WTC11 (cell line): ENCODE data around the gene KRT37. TPM values are rescaled to one million over a fixed set of nuclear protein-coding genes. Genes with fewer than 3 reads are reported as not detected.

ENCODE experiments used
- ATAC-seq: fragments of 200-7000 bp; cut with Tn5 transposase; 2 replicates; pipeline ENCODE4 v1.10.0; 2021; ENCODE audit warnings: mild to moderate bottlenecking, moderate library complexity
- CTCF ChIA-PET: fragments of 300-600 bp; sonication (Branson Sonifier 250); formaldehyde crosslinking; loops from one replicate; lab custom pipeline; 2021; ENCODE audit warnings: antibody characterized with exemption; lab: Charles Lee
- POLR2A ChIA-PET: fragments of 350-600 bp; sonication (Branson Sonifier 250); formaldehyde crosslinking; loops from one replicate; lab custom pipeline; 2021; ENCODE audit warnings: antibody characterized with exemption; lab: Charles Lee
- DNase-seq: peaks from one replicate; pipeline ENCODE4 v3.0.0; 2021; ENCODE audit warnings: low spot score
- H3K27ac Mint-ChIP-seq: 2 replicates; pipeline ENCODE4 v1.8.0; 2021; ENCODE audit warnings: mixed read lengths
- H3K27me3 Mint-ChIP-seq: 2 replicates; pipeline ENCODE4 v1.8.0; 2021; ENCODE audit warnings: low read depth, mild to moderate bottlenecking, moderate library complexity, mixed read lengths
- H3K36me3 Mint-ChIP-seq: 2 replicates; pipeline ENCODE4 v1.8.0; 2021; ENCODE audit warnings: mixed read lengths
- H3K4me1 Mint-ChIP-seq: 2 replicates; pipeline ENCODE4 v1.8.0; 2022; ENCODE audit warnings: mixed read lengths
- H3K4me3 Mint-ChIP-seq: 2 replicates; pipeline ENCODE4 v1.8.0; 2021; ENCODE audit warnings: mild to moderate bottlenecking, moderate library complexity, mixed read lengths
- H3K9me3 Mint-ChIP-seq: 2 replicates; pipeline ENCODE4 v1.8.0; 2021; ENCODE audit warnings: mixed read lengths
- AFF4 ChIP-seq: sonication (generic); formaldehyde crosslinking; IDR thresholded peaks from 2 replicates; pipeline ENCODE4 v1.8.1; 2023; ENCODE audit warnings: mild to moderate bottlenecking, missing genetic modification reagents, borderline replicate concordance
- CDX4 ChIP-seq: fragments of 250-450 bp; sonication (Bioruptor Pico); IDR thresholded peaks from 2 replicates; pipeline ENCODE4 v1.9.0; 2021; ENCODE audit warnings: moderate library complexity, mild to moderate bottlenecking, inconsistent platforms, borderline replicate concordance
- CREM ChIP-seq: sonication (generic); formaldehyde crosslinking; IDR thresholded peaks from 2 replicates; pipeline ENCODE4 v1.8.1; 2022; ENCODE audit warnings: mild to moderate bottlenecking, missing genetic modification reagents, moderate library complexity
- E2F4 ChIP-seq: sonication (generic); formaldehyde crosslinking; IDR thresholded peaks from 2 replicates; pipeline ENCODE4 v1.8.1; 2022; ENCODE audit warnings: low read depth, mild to moderate bottlenecking, moderate library complexity, missing genetic modification reagents, borderline replicate concordance
- E2F5 ChIP-seq: sonication (generic); formaldehyde crosslinking; IDR thresholded peaks from 2 replicates; pipeline ENCODE4 v1.8.1; 2022; ENCODE audit warnings: mild to moderate bottlenecking, moderate library complexity, missing genetic modification reagents
- ERG ChIP-seq: fragments of 250-450 bp; sonication (Bioruptor Pico); IDR thresholded peaks from 2 replicates; pipeline ENCODE4 v1.8.0; 2021; ENCODE audit warnings: mild to moderate bottlenecking
- ESRRA ChIP-seq: sonication (generic); formaldehyde crosslinking; IDR thresholded peaks from 2 replicates; pipeline ENCODE4 v1.8.1; 2022; ENCODE audit warnings: mild to moderate bottlenecking, missing genetic modification reagents, borderline replicate concordance
- NR2C2 ChIP-seq: sonication (generic); formaldehyde crosslinking; IDR thresholded peaks from 2 replicates; pipeline ENCODE4 v1.8.0; 2022; ENCODE audit warnings: mild to moderate bottlenecking, missing genetic modification reagents
- PREB ChIP-seq: sonication (generic); formaldehyde crosslinking; IDR thresholded peaks from 2 replicates; pipeline ENCODE4 v1.8.1; 2022; ENCODE audit warnings: mild to moderate bottlenecking, missing genetic modification reagents, moderate library complexity, borderline replicate concordance
- SMAD4 ChIP-seq: sonication (generic); formaldehyde crosslinking; IDR thresholded peaks from 2 replicates; pipeline ENCODE4 v1.8.0; 2022; ENCODE audit warnings: mild to moderate bottlenecking, missing genetic modification reagents
- TEAD1 ChIP-seq: sonication (generic); formaldehyde crosslinking; IDR thresholded peaks from 2 replicates; pipeline ENCODE4 v1.8.0; 2022; ENCODE audit warnings: mild to moderate bottlenecking, missing genetic modification reagents
- ZBTB21 ChIP-seq: sonication (generic); formaldehyde crosslinking; IDR thresholded peaks from 2 replicates; pipeline ENCODE4 v1.8.1; 2023; ENCODE audit warnings: mild to moderate bottlenecking, missing genetic modification reagents, borderline replicate concordance
- ZMAT4 ChIP-seq: fragments of 250-450 bp; sonication (Bioruptor Pico); IDR thresholded peaks from 2 replicates; pipeline ENCODE4 v1.9.0; 2021; ENCODE audit warnings: mild to moderate bottlenecking
- ZNF281 ChIP-seq: sonication (generic); formaldehyde crosslinking; IDR thresholded peaks from 2 replicates; pipeline ENCODE4 v1.8.0; 2023; ENCODE audit warnings: mild to moderate bottlenecking, missing genetic modification reagents
- ZNF396 ChIP-seq: fragments of 250-450 bp; sonication (Bioruptor Pico); IDR thresholded peaks from 2 replicates; pipeline ENCODE4 v1.8.0; 2021; ENCODE audit warnings: mild to moderate bottlenecking, moderate library complexity, borderline replicate concordance
- ZNF423 ChIP-seq: fragments of 250-450 bp; sonication (Bioruptor Pico); IDR thresholded peaks from 2 replicates; pipeline ENCODE4 v2.1.2; 2022; ENCODE audit warnings: mild to moderate bottlenecking, moderate library complexity
- total RNA-seq: library from RNA; stranded (reverse); gene quantifications from 3 replicates; pipeline ENCODE4 v1.2.3, GENCODE V29; 2021

KRT37 gene
- total RNA-seq, 1 experiment from 2014 or later, result not detected

GRCh38 chr17:41383690-41384089 lies 40.7 kb downstream of the KRT37 start:
- Mint-ChIP-seq H3K4me1 (no peaks in the 10 kb centered on the region), H3K27ac (no peak overlapping the region), H3K36me3 (peaks cover 6% of the 10 kb centered on the region), H3K27me3 (peaks cover 6% of the 10 kb centered on the region), H3K9me3 (peaks cover 22% of the 10 kb centered on the region), H3K4me3 (no peak overlapping the region)
- no peak for ATAC-seq
- no peak for DNase-seq
- no peak for TF ChIP-seq CDX4
- TF ChIP-seq SMAD4, result no peak
- no peak for TF ChIP-seq ZMAT4 (CRISPR knock-in tag)
- TF ChIP-seq NR2C2, result no peak
- no peak for TF ChIP-seq ERG (CRISPR knock-in tag)
- no peak for TF ChIP-seq E2F5 (CRISPR knock-in tag)
- no peak for TF ChIP-seq E2F4 (CRISPR knock-in tag)
- TF ChIP-seq ZNF423 (CRISPR knock-in tag), result no peak
- TF ChIP-seq AFF4, result no peak
- TF ChIP-seq ZNF281 (CRISPR knock-in tag), result no peak
- ChIA-PET POLR2A (no interaction called here), CTCF (no interaction called here)

- peaks cover 8% of the 10 kb centered on the region for H3K27me3 Mint-ChIP-seq
- H3K4me1 Mint-ChIP-seq, result peaks cover 7% of the 10 kb centered on the region
- no peak overlapping the region for H3K27ac Mint-ChIP-seq
- peaks cover 28% of the 10 kb centered on the region for H3K9me3 Mint-ChIP-seq
- ChIA-PET CTCF (interaction anchor here (1.4 kb wide), 1 partner anchor 167 kb away, joined by 5 read pairs; no protein-coding TSS in a partner anchor), POLR2A (no interaction called here)
- peaks cover 8% of the 10 kb centered on the region for H3K36me3 Mint-ChIP-seq
- DNase-seq, result no peak
- ATAC-seq, result no peak
- H3K4me3 Mint-ChIP-seq, result no peak overlapping the region
- TF ChIP-seq ZBTB21 (CRISPR knock-in tag) (no peak), AFF4 (no peak), CREM (no peak), PREB (CRISPR knock-in tag) (no peak), TEAD1 (no peak), CDX4 (no peak), ZNF396 (CRISPR knock-in tag) (no peak), ESRRA (CRISPR knock-in tag) (no peak)
Measured at GRCh38 chr17:41382394-41382793, 42.0 kb downstream of the KRT37 start.
